ENCODE measurements around the gene EDN2.
A peak's percentile ranks its signal among the peaks of the same experiment; 100 is the strongest.

Gene EDN2

GRCh38 chr1:41516168-41517061 lies 31.9 kb upstream of the EDN2 start:
- DNase-seq: peak; percentile 78

GRCh38 chr1:41515778-41516167 lies 31.3 kb upstream of the EDN2 start:
- DNase-seq: no peak

- DNase-seq: no peak
Observed at GRCh38 chr1:41515131-41515678, 30.7 kb upstream of the EDN2 start.

GRCh38 chr1:41514381-41514780 lies 29.9 kb upstream of the EDN2 start:
- no peak for DNase-seq

- DNase-seq: peak; percentile 42
Observed at GRCh38 chr1:41513383-41513735, 28.9 kb upstream of the EDN2 start.

- DNase-seq: no peak
Observed at GRCh38 chr1:41512701-41513382, 28.4 kb upstream of the EDN2 start.

- no peak for DNase-seq
Observed at GRCh38 chr1:41511239-41511540, 26.7 kb upstream of the EDN2 start.

GRCh38 chr1:41510531-41511238 lies 26.2 kb upstream of the EDN2 start:
- DNase-seq: no peak

- no peak for DNase-seq
Observed at GRCh38 chr1:41509270-41509671, 24.8 kb upstream of the EDN2 start.

- DNase-seq: no peak
Observed at GRCh38 chr1:41508290-41508689, 23.8 kb upstream of the EDN2 start.

GRCh38 chr1:41507836-41508235 lies 23.4 kb upstream of the EDN2 start:
- DNase-seq: no peak

GRCh38 chr1:41507110-41507720 lies 22.7 kb upstream of the EDN2 start:
- no peak for DNase-seq

GRCh38 chr1:41504114-41505035 lies 19.9 kb upstream of the EDN2 start:
- no peak for DNase-seq

- no peak for DNase-seq
Observed at GRCh38 chr1:41503538-41504113, 19.1 kb upstream of the EDN2 start.

GRCh38 chr1:41502912-41503311 lies 18.4 kb upstream of the EDN2 start:
- DNase-seq: no peak

GRCh38 chr1:41501581-41501980 lies 17.1 kb upstream of the EDN2 start:
- DNase-seq: no peak

- no peak for DNase-seq
Observed at GRCh38 chr1:41500781-41501518, 16.5 kb upstream of the EDN2 start.

- no peak for DNase-seq
Observed at GRCh38 chr1:41500378-41500777, 15.9 kb upstream of the EDN2 start.

GRCh38 chr1:41499591-41499990 lies 15.1 kb upstream of the EDN2 start:
- no peak for DNase-seq

GRCh38 chr1:41498804-41499203 lies 14.3 kb upstream of the EDN2 start:
- no peak for DNase-seq

GRCh38 chr1:41498391-41498790 lies 13.9 kb upstream of the EDN2 start:
- no peak for DNase-seq
